Camera-type eye (tissue), 1 donor: ENCODE results near the gene RSPH10B. TPM values are rescaled to one million over a fixed set of nuclear protein-coding genes. Genes with fewer than 3 reads are reported as not detected.

Experiments
- total RNA-seq: library from RNA; depleted of rRNA; stranded (reverse); fragments of >200 nt; gene quantifications from one replicate; pipeline ENCODE4 v1.2.3, GENCODE V29; 2014

Gene RSPH10B
- 0.38 TPM for total RNA-seq

GRCh38 chr7:5970347-5970911 lies at the start of gene RSPH10B:
RSPH10B (minus strand) TSS chr7:5970689; CDS start chr7:5967116, 3,573 bp downstream.

DNA sequence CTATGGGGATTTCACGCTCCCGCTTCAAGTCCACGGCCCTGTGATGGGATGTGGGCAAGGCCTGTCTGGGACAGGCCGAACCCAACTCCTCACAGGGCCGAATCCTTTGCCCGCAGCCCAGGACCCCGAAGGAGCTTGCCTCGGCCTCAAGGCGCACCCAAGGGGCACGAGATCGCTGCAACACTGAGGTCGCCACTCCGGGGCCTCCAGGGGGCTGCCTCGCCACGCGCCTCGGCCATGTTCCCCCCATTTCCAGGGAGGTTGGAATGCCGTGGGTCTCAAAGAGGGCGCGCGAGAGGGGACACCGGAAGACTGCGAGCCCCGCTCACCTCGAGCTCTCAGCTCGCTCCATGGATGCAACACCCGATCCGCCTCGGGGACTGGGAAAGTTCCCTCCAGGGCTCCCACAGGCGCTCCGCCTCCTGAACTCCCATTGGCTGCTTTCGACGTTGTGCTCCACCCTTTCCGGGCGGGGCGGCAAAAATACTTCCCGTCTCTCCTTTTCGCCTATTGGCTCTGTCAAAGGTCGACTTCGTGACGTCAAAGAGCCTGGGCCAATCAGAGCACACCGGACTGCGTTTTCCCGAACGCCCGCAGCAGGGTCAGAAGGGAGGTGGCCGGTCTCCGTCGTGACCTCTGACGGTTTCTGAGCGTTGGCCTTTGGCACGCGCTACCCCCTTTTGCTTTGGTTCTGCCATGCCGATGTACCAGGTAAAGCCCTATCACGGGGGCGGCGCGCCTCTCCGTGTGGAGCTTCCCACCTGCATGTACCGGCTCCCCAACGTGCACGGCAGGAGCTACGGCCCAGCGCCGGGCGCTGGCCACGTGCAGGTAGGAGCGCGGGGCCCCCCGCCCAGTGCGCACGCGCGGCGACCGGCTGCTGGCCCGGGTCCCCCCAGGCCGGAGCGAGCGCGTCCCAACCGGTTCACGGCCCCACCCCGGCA lies 38.5 kb upstream of the RSPH10B start, which contains the start of the genes AIMP2 and PMS2:
Gene AIMP2 (plus strand): TSS at position 605 of the 944 bp plus-strand sequence. CDS start 92 bp downstream, at position 697.
Gene PMS2 (minus strand): TSS at position 382 of the 944 bp plus-strand sequence. CDS start 30 bp downstream, at position 352.

DNA sequence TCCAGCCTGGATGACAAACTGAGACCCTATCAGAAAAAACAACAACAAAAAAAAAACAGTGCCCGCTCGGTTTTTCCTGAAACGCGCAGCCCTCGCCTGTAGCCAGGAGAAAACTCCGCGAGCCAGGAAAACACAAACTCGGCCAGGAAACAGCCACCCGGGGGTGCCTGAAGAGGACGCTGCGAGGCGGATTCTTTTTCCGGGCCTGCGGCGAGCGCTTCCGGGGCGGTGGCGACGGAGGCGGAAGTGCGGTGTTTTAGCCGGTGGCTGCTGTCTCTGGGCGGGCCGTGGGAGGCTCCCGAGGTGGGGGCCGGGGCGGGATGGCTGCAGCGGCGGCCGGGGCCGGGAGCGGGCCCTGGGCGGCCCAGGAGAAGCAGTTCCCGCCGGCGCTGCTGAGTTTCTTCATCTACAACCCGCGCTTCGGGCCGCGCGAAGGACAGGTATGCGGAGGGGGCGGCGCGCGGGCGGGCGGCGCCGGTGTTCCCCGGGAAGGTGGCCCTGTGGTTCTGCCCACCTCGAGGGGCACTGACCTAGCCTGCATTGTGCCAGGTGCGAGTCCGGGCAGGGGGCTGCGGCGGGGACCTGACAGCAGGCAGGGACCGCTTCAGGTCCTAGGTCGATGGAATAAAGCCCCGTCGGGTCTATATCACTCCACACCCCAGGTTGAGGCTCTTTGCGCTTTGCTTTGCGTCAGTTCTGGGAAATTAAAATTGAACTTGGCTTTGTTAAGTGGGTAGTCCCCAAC lies 71.8 kb downstream of the RSPH10B start, which contains the start of gene CCZ1:
Gene CCZ1 (plus strand): TSS at position 254 of the 745 bp plus-strand sequence. CDS start 67 bp downstream, at position 321.

Other genes with a start within 250 kb of the RSPH10B start
- gene RNF216, start 189.0 kb downstream of the RSPH10B start, total RNA-seq = 58.8 TPM
- not detected for gene OCM, start 89.9 kb downstream of the RSPH10B start, total RNA-seq
- 76.5 TPM for gene CCZ1, start 72.0 kb downstream of the RSPH10B start, total RNA-seq
- gene PMS2, start 38.4 kb upstream of the RSPH10B start, total RNA-seq = 25.3 TPM
- gene AIMP2, start 38.6 kb upstream of the RSPH10B start, total RNA-seq = 32.5 TPM
- not detected for gene ANKRD61, start 60.7 kb upstream of the RSPH10B start, total RNA-seq
- 261 TPM for gene EIF2AK1, start 88.5 kb upstream of the RSPH10B start, total RNA-seq
- 15.7 TPM for gene USP42, start 134.3 kb upstream of the RSPH10B start, total RNA-seq